ENCODE data around the gene BSDC1.
"Not testable (repeated sequence)": the region's sequence is repeated elsewhere in the genome, so short reads cannot be mapped to it uniquely, and the experiment has no call there.

BSDC1 gene

DNA sequence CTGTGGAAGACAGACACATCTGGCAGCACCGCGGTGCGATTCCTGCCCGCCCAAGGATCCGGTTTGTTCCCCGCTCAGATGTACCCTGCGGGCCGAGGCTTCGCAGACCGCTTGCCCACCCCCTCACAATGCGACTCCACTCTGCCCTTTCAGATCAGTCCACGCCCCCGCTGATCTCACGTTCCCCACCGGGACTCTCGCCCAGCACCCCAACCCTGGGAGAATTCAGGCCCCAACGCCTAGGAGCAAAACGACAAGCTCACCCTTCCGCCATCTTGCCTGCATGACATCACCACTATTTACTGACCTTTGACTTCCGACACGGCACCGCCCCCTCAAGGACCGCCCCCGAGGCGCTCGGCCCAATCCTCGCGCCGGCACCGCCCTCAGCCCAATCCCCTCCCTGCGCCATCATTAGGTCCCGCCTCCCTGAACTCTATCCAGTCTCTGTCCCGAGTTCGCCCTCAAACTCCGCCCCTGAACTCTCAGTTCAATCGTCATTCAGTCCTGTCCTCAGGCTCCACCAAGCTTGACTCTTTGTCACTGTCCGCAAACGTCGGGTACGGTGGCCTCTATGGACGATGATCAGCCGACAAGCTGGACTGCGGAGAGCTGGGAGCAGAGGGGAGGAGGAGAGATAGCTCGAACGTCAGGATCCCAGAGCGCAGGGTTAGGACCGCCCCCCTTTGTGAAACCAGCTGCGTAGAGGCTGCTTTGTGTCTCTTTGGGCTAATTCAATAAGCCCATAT, at the start of gene BSDC1:
BSDC1 (minus strand) TSS at position 301 of the 749 bp plus-strand sequence; CDS start at position 274, 27 bp downstream.
- DNase-seq (ENCODE audit: low read depth in 2 of 2), result peak; percentile 98

- DNase-seq (ENCODE audit: low read depth in 2 of 2), result not testable (repeated sequence)
Measured at GRCh38 chr1:32441467-32441866, 47.2 kb upstream of the BSDC1 start.

DNA sequence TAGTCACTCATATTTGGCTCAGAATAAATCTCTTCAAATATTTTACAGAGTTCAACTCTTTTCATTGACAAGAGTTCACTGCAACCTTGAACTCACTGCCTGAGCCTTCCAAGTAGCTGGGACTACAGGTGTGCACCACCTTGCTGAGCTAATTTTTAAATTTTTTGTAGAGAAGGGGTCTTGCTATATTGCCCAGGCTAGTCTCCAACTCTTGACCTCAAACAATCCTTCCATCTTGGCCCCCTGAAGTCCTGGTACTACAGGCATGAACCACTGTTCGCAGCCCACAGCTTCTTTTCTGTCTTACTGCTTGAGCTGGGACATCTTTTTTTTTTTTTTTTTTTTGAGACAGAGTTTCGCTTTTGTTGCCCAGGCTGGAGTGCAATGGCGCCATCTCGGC, 44.5 kb upstream of the BSDC1 start:
- DNase-seq (ENCODE audit: low read depth in 2 of 2), result not testable (repeated sequence)

GRCh38 chr1:32438136-32438535, 43.9 kb upstream of the BSDC1 start:
- DNase-seq (ENCODE audit: low read depth in 2 of 2), result no peak

DNA sequence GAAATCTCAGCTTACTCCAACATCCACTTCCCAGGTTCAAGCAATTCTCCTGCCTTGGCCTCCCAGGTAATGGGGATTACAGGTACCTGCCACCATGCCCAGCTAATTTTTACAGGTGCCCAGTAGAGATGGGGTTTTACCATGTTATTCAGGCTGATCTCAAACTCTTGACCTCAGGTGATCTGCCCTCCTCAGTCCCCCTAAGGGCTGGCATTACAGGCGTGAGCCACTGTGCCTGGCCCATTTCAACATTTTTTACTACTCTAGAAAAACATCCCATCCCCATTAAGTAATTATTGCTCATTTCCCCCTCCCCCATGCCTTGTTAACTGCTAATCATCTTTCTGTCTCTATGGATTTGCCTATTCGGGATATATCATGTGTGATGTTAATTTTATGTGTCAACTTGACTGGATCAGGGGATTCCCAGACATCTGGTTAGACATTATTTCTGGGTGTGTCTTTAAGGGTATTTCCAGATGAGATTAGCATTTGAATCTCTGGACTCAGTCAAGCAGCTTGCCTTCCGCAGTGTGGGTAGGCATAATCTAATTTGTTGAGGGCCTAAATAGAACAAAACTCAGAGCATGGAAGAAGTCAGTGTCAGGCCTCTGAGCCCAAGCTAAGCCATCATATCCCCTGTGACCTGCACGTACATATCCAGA, 37.6 kb upstream of the BSDC1 start:
- DNase-seq (ENCODE audit: low read depth in 2 of 2), result no peak

DNA sequence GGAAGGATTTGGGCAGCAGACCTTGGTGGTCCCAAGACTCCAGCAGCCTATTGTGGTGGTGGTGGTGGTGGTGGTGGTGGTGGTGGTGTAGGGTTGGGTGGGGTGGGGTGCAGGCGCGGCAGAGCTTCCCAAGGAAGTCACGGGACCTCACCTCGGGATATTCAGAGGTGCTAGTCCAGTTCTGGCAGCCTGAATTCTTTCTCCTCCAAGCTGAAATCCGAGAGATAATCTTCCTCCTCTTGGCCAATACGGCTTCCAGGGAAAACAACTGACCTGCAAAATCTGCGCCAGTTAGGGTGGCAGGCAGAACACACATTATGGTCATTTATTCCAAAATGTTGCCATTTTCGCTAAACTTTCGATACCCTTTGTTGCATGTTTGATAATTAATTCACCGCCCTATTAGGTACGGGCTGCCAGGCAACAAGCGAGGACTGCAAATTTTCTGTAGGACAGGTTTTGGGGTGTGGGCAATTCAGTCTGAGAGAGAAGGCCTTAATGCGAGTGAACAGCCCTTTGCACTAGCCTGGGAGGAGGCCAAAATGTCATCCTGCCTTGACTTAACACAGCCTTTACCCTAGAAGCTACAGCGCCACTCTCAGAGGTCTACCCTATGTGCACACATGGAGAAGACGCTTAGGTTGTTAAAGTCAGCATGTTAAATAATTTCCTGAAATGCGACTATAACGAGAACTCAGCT, 33.2 kb upstream of the BSDC1 start:
- DNase-seq (ENCODE audit: low read depth in 2 of 2), result no peak

DNA sequence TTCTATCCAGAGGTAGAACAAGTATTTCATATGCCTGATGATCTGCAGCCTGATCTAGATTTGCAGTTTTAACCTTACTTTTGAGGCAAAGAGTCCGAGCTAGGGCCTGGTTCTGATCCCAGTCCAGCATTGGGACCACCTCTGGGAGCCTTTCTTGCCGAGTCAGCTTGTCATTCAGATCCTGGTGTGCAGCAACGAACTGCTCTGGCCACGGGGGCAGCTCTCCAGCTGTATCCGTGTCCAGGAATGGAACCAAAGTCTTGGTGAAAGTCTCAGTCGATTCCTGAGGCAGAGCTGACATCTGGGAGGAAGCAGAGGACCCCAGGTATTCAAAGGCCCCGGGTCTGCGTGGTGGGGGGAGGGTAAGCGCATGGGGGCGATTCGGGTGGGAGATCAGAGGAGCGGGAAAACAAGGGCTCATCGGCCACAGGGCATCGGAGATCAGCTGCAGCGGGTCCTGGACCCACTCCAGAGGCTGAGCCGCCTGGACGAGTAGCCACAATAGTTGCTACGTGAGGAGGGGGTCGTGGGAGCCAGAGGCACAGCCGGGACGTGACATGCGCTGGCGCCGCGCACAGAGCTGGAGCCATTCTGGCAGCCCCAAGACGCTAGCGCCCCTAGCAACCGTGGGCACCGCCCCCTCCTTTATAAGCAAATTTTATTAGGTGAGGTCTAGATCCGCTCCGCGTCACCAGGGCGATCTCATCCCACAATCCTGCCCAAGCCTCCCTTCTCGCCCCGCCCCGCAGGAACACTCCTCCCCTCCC, 32.4 kb upstream of the BSDC1 start:
- DNase-seq (ENCODE audit: low read depth in 2 of 2), result no peak

DNA sequence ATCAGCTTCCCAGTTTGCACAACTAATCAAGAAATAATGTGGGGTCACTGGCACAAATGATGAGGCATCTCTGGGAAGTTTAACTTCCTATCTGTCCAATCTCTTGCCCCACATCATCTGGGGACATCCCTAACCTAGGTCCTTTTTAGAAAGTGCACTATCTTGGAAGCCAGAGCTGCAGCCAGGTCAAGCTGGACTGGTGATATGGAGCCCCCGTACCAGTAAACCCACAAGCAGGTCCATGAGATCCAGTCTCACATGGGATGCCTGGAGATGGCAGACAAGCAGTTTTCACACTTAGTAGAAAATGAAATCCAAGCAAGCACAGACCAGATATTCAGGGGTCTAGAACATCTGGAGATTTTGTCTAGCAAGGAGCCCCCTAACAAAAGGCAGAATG, 27.5 kb upstream of the BSDC1 start:
- no peak for DNase-seq (ENCODE audit: low read depth in 2 of 2)

DNA sequence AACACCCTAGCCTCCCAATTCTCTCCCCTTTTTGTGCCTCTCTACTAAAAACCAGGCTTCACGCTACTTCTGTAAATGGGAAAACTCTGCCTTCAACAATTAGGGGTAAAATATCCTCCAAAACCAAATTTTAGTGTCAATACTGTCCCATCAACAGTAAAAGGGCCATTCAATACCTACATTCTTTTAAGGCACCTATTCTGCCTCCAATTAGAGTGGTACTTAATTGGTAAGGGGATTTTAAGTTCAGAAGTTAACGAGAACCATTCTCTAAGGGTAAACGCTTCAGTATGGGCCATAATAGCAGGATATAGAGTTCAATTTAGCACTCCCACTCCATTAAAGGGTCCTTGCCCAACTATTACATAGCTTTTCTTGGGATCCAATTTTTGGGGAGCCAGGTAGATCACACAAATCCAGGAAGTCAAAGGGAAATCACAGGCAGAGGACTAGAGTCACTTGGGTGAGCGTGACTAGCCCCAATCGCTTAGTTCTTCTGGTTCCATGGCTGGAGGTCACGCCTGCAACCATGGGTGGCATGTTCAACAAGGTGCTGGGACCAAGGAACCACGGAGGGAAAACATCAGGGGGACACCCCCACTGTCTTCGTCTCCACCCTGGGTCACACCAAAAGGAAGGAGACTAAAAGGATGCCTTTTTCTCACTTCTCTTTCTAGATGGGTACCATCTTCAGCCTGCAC, 20.1 kb upstream of the BSDC1 start:
- no peak for DNase-seq (ENCODE audit: low read depth in 2 of 2)

DNA sequence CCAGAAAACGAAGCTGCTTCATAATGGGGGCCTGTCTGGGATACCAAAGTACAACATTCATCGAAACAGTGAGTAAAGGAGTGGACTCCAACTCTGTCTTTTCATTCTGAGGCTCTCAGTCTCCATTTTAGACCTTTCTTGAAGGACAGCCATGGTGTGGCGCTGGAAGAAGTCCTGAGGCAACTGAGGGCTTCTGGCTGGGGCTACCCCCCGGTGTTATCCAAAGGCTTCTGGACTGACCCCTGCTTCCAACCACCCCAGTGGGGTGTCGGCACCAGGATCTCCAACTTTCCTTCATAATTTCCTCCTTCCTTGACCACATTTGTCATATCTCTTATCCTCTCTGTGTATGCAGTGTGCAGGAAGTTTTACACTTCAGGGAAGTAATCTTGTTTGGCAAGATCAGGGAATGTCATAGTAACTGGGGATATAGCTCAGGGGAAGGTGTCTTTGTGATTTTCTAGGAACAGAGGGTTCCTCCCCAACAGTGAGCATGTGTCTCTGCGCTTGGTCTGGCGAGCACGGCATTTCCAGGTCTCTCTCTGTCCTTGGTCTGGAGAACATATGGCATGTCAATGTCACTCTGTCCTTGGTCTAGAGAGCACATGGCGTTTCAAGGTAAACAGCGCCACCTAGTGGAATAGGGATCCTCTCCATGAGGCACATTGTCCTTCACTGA, 19.4 kb upstream of the BSDC1 start:
- DNase-seq (ENCODE audit: low read depth in 2 of 2), result peak; percentile 40 to 64

DNA sequence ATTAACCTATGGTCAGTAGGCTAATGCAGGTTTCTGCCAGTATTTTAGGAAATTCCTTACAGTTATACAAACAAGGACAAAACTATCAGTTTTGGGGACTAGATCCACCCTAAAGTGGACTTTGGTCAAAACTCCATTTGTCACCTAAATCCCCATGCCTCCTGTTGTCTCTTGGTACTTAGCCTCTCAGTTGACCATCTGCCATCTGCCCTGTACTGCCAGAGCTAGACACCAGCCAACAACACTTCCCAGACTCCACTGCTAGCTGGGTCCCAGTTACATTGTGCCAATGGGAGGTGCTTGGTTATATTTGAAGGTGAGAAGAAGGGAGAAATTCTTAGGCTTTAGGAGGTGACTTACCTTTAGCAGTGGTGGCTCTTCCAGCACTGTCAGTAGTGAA, 17.0 kb upstream of the BSDC1 start:
- no peak for DNase-seq (ENCODE audit: low read depth in 2 of 2)

GRCh38 chr1:32406629-32407111, 12.4 kb upstream of the BSDC1 start:
- no peak for DNase-seq (ENCODE audit: low read depth in 2 of 2)

- no peak for DNase-seq (ENCODE audit: low read depth in 2 of 2)
Measured at GRCh38 chr1:32405672-32406467, 11.6 kb upstream of the BSDC1 start.

- DNase-seq (ENCODE audit: low read depth in 2 of 2), result no peak
Measured at GRCh38 chr1:32404946-32405345, 10.7 kb upstream of the BSDC1 start.

DNA sequence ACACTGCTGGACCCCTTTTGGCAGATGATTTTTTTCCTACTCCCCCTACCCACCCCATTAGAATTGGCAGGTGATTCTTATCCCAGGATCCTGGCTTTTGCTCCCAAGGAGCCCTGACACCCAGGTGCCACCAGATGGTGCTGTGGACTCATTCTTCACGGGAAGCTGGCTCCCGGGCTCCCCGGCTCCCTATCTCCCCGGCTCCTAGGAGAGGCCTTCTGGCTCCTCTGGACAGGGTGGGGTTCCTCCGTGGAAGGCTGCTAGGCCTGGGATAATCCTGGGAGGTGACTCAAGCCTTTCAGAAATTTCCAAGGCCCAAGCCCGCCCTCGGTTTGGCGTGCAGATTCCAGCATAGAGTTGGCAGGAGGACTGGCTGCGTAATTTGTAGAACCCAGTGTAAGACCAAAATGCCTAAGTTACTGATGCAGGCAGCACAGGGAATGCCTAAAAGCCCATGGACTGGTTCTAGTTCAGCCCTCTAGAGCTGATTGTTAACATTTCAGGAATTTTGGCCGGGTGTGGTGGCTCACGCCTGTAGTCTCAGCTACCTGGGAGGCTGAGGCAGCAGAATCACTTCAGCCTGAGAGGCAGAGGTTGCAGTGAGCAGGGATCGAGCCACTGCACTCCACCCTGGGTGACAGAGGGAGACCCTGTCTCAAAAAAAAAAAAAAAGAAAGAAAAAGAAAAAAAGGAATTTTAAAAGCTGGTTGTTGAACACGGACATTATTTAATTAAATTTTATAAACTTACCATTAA, 6.8 kb upstream of the BSDC1 start:
- DNase-seq (ENCODE audit: low read depth in 2 of 2), result peak; percentile 52 to 54

DNA sequence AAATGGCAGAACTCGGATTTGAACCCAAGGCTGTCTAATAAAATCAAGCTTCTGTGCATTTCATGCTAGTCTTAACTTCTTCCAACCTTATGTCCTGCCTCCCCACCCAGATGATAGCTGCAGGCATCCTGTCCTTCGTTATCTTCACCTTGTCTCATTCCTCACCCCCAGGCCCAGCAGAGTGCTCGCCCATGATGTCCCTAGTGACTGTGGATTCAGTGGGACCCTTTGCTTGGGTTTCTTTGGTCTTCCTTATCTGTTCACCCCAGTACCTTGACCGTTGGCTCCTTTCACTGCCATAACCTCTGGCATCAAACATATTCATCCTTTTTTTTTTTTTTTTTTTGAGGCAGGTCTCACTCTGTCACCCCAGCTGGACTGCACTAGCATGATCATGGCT, 5.6 kb upstream of the BSDC1 start:
- DNase-seq (ENCODE audit: low read depth in 2 of 2), result no peak

GRCh38 chr1:32398401-32398800, 4.2 kb upstream of the BSDC1 start:
- no peak for DNase-seq (ENCODE audit: low read depth in 2 of 2)

DNA sequence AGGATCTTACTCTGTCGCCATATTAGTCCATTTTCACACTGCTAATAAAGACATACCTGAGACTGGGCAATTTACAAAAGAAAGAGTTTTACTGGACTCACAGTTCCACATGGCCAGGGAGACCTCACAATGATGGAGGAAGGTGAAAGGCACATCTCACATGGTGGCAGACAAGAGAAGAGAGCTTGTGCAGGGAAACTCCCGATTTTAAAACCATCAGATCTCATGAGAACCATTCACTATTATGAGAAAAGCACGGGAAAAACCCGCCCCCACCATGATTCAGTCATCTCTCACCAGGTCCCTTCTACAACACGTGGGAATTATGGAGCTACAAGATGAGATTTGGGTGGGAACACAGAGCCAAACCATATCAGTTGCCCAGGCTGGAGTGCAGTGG, 2.3 kb upstream of the BSDC1 start:
- not testable (repeated sequence) for DNase-seq (ENCODE audit: low read depth in 2 of 2)

- DNase-seq (ENCODE audit: low read depth in 2 of 2), result no peak
Measured at GRCh38 chr1:32394890-32395432, 720 bp upstream of the BSDC1 start.

Measured in stimulated activated CD4-positive, alpha-beta T cell treated with anti-CD3 and anti-CD28 coated beads, Interleukin-4, amount 100 ng/mL, for 48 hours (primary cell).